GM18907 (cell line): ENCODE results near the gene CCBE1.

ENCODE experiments used
- ATAC-seq: cut with Tn5 transposase; IDR thresholded peaks from one replicate; pipeline ENCODE4 v1.9.1; 2021; ENCODE audit warnings: mild to moderate bottlenecking, moderate library complexity; ENCODE audit not compliant: unreplicated experiment

Gene CCBE1

DNA sequence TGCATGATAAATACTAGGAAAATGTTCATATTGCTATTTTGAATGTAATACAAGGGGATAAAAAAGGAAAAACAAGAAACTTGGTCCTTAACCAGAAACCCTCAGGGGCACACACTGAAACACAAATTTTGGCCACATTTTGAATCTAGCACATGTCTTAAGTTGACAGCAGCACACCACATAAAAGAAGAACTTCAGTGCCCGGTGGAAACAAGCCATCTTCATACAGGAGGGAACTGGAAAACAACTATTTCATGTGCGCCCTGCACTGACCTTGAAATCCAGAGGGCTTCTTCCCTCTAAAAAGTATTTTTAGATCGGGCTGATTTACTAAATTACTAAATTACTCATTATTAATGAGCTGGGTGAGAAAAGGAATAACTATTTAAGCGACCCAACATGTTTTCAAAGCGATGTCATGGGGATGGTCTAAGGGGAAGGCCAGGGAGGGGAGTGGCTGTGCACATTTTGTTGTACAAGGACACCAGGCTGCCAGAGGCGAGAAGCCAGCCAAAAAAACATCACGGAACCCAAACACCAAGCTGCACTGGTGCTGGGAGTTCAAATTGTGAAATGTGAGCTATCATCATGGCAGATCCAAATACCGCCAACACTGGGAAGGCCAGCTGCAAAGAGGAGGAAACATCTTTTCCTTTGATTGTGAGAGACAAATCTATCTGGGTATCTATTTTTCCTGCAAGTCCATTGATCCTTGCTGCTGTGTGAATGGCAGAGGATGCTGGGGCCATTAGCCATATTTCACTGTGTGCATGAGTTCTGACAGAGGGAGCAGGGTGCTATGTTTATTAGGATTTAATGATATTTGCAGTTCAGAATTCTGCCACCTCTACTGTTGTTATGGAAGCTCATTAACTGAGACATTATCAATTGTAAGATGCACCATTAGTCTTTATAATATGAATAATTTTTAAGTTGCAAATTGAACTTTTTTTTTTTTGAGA, 187.5 kb downstream of the CCBE1 start:
- no peak for ATAC-seq

DNA sequence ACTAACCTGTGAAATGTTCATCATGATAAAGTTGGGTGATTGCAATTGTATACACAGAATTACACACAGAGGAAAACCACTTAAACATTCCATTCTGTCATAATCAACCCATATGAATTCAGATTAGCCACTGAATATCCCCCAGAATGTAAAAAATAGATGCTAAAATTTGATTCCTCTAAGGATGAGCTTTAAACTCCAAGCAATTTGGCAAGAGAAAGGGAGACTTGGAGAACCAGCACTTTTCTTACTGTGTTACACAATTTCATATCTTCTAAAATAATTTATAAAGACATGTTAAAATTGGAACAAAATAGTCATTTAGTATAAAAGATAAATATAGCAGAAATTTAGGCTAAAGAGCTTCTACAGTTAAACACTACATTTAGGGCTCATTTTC, 191.9 kb downstream of the CCBE1 start:
- ATAC-seq, result no peak

DNA sequence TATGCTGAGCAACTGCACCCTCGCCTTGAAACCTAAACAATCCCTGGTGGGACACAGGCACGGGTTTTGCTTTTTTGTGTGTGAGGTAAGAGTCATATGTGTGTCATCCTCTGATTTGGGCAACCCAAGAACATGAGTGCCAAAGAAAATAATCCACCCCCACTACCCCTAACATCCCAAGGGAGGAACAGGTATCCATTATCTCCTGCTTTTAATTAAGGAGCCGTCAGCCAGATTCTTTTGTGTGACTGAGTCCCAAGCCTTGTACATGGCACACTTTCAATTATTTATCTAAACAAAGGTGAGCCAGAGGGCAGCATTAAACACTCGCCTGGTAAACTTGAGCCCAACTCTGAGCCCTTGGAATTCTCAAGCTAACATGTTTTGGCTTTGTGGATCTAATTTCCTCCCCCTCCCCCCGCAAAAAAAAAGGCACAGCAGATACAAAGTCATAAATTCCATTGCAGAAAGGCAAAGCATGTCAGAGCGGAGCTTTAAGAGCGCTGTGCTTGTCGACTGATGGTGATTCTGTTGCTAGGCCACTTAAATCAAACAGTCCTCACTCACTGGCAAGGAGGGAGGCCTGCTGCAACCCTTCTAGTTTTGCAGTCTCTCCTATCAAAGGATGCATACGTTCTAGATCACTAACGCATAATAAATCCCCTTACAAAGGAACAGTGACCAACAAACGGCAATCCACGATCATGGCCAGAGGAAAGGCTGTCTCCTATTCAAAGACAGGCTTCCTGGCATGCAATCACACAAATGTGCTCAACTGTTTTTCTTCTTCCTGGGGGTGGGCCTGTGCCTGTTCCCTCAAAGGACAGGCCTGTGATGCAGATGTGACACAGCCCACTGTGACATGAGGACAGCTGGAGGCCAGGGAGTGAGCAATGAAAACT, 194.7 kb downstream of the CCBE1 start:
- no peak for ATAC-seq

DNA sequence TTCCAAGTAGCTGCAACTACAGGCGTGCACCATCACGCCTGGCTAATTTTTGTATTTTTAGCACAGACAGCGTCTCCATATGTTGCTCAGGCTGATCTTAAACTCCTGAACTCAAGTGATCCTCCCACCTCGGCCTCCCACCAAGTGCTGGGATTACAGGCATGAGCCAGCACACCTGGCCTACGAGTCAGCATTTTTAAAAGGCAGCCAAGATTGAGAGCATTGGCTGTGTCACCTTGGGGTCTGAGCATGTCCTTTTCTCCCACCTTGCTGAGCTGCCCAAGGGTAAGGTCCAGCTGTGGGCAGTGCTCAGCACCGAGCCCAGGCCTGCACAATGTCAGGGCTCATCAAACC, 195.3 kb downstream of the CCBE1 start:
- ATAC-seq, result no peak

DNA sequence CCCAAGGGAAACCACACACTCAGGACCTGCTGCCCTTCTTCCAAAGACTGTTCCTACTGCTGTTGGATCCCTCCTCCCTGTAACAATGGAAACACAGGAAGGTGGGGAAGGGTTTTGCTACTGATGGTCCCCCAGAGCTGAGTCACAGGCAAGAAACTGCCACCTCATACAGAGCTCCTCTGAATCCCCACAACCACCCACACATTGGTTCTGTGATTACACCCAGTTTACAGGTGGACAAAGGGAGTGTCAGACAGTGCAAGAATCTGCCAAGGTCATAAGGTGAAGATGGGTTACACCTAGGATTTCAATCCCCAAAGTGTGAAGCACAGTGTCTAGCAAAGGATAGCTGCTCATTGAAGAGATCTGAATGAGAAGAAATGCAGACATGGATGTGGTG, 196.5 kb downstream of the CCBE1 start:
- no peak for ATAC-seq

DNA sequence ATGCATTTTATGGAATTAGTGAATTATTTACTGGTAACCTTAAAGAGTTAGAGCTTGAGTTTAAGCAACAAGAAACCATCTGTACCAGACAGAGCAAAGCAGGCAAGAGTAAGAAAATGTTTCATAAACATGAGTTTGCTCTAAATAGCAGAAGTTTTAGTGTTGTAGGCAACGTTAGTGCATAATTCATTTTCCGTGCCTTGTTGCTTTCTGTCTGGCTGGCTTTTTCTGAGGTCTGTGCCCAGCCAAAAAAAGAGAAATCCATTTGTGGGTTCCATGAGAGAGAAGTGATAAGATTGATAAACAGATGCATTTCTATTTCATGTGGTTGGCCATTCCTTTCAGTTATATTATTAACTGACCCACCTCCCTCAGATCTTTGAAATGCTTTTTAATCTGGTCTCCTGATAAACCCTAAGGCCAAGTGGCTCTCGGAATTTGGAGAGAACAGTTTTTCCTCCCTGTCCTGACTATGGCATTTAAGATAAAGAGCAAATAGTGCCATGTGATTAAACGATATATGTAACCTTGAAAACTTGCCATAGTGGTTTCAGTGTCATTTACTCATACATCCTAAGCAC, 198.6 kb downstream of the CCBE1 start:
- ATAC-seq, result no peak

DNA sequence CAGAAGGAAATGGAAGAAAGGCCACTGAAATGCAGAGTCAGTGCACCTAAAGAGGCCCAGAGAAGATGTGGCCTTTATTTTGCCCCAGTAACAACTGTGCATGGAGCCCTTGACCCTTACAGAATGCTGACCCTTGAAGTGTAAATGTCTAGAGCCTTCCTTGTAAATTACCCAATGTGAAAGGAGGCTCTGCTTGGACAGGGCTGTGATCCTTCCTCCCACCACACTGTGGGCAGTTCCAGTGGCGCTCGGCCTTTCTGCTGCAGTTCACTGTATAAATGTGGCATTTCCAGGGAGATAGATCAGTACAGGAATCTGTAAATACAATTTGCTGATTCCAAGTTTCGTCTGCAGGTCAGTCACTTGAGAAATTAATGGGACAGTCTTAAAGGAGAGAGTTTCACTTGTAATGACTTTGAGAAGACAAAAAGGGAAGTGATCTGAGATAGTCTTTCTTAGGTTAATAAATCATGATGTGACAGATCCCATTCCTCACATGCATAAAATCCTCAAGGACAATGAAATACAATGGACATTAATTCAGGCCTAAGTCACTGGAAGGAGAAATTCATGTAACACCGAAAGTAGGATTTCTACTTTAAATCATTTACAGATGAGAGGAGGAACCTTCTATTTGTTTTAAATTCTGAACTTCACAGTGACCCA, 204.3 kb downstream of the CCBE1 start:
- ATAC-seq, result no peak

DNA sequence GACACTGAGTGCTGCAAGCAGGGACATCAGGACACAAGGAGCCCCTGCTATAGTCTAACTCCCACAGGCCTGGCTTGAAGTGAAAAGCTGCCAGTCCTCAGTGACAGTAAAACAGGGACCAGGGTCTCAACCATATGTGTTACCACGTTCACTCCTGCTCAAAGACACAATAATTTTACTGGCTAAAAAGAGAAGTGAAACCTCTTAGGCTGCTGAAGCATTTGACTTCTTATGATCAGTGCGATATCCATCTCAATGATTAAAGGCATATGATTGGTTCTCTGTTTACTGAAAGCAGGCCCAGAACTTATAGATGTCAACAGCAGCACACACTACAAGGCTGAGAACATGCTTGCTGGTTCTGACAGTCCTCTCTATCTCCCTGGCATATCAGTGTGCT, 208.3 kb downstream of the CCBE1 start:
- ATAC-seq, result peak; percentile 87

DNA sequence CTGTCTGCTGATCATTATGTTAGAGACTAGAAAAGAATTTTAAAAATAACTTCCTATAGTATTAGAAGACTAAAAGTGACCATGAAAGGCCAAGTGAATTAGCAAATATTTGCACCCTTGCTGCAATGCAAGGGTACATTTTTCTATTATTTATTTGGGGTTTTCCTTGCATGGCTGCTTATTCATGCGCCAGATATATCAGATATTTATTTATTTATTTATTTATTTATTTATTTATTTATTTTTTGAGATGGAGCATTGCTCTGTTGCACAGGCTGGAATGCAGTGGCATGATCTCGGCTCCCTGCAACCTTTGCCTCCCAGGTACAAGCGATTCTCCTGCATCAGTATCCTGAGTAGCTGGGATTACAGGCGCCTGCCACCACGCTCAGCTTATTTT, 211.8 kb downstream of the CCBE1 start:
- no peak for ATAC-seq

DNA sequence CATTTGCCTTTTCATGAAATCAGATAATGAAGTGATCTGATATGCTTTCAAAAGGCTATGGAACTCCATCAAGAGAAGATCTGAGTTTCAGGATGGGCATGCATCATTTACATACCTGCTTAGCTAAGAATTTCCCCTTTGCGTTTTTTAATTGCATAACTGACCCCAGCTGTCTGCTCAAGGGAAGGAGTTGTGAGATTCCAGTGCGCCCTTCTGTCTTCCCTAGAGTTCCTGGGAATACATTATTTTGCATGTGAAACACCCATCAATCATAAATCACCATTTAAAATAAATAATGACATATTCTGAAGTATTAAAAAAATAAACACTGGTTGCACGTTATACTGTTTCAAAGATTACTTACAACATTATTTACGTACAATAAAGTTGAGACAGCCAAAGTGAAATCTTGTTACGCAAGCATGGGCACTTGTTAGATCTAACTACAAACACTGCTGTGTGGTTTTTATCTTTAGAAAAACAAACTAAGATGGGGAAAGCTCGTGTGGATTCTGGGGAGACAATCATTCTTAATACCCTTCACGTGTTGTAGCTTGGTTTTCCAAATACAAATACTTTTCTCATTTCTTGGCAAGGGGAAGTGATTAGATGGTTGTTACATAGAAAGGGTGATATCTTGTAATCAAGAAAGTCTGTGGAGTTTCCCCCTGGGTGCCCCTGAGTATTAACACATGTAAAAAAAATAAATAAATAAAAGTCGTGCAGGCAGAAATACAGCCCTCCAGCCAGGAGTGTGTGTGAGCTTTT, 212.5 kb downstream of the CCBE1 start:
- no peak for ATAC-seq

DNA sequence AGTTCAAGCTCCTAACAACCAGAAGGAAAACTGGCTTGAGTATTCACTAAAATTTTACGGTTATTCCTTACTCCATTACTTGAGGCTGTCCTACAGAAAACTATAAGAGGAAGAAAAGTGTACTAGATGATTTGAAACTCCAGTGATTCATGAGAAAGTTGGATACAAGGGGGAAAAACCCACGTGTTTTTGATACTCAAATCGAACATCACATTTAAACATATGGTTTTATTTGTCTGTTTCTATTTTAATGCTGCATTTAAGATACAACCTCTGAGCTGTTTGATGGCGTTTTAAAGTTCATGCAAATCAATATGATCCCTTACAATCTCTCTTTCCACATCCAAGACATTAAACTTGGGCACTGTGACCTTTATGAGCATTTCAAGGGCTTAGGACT, 213.1 kb downstream of the CCBE1 start:
- no peak for ATAC-seq

DNA sequence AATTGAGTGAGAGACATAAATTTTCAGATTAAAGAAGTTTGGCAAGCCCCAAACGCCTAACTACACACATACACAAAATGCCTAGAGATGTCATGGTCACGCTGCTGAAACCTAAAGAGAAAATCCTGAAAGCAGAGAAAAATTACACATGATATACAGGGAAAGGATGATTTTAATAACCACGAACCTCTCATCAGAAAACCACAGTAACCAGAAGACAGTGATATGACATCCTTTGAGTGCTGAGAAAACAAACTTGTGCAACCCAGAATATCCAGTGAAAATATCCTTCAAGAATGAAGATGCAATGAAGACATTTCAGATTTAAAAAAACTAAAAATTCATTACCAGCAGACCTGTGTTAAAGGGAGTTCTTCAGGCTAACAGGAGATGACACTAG, 215.8 kb downstream of the CCBE1 start:
- no peak for ATAC-seq

DNA sequence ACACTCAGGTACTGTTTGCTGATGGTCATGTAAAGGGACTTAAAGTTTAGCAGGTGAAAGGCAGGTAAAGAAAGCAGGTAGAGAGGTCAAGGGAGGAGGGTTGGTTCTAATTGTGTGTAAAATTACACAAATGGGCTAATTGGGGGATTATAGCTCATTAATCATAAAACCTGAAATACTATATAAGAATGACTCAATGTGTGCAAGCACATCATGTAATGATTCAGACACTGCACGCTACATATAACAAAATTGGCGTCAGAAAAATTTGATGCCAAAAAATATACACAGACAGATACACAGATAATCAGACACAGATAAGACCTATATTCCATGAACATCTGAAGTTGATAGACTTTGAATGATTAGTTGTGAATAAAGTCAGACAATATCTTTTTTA, 217.4 kb downstream of the CCBE1 start:
- ATAC-seq, result no peak

DNA sequence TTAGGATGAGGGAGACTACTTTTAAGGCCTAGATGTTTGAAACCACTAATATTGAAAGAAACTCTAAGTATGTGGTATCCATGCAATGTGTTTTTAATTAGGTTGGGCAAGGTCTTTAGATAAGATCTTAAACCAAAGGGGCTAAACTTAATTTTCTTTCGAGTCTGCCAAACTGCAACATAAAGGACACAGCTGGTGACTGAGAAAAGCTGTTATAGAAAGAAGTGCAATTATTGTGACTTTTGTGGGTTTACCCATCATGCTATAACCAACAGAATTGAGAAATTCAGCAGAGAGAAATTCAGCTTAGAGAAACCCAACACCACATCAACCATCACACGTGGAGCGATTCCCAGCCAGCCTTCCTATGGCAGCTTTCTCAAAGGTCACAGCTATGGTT, 218.6 kb downstream of the CCBE1 start:
- no peak for ATAC-seq

DNA sequence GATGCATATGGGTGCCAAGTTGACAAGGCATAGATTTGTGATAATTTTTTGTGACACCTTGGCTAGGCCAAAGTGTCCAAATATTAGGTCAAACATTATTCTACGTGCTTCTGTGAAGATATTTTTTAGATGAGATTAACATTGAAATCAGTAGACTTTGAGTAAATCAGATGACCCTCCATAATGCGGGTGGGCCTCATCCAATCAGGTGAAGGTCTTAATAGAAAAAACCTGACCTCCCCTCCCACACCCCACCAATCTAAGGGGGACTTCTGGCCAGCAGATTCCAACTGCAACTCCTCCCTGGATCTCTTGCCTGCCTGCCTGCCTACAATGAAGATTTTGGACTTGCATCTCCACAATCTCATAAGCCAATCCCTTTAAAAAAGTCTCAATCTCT, 219.4 kb downstream of the CCBE1 start:
- no peak for ATAC-seq

DNA sequence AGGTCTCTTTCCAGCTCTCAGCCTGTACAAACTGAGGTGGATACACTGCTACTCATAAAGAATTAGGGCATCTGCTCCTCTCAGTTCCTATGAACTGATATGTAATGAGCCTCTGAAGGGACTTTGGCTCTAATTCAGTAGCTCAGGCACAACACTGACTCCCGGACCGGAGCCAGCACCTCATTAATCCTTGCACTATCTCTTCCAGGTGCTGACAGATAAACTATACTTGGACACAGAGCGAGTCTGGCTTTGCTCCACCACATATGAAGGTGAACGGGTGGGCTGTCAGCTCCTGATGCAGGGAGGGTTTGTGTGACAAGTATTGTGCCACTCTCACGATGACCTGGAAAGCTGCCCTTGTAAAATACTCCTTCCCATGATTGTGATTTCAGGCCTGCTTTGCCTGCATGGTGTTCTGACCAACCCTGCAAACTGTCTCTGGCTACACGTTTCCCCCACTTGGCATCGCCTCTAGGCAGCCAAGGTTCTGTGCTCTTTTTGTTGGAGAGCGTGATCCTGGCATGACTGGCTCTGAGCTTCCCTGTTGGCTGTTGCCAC, 226.6 kb downstream of the CCBE1 start:
- no peak for ATAC-seq

DNA sequence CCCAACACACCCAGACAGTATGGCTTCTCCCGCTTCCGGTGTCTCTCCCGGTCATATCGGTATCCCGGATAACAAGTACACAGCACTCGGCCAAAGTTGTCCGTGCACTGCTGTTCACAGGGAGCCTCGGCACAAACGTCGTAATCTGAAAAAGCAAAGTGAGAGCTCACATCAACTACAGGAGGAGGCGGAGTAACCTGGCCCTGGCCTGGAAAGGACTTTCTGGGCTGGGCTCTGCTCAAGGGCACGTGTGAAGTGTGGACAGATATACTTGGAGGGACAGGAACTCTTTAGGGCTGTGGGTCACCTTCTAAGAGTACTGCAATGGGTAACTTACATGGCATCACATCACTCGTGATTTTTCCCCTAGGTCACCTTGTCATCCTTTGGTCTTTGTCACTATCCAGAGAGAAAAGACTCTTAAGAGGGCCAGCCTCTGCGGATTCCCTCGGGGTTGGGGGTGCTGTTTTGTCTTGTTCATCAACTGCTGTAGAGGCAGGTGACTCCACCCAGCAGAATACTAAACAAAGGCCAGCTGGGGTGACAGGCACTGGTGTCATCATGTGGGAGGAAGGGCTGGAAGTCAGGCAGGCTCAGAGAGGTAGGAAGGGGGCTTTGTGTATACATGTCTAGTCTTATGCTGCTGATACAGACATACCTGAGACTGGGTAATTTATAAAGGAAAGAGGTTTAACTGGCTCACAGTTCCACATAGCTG, 227.6 kb downstream of the CCBE1 start:
- no peak for ATAC-seq

DNA sequence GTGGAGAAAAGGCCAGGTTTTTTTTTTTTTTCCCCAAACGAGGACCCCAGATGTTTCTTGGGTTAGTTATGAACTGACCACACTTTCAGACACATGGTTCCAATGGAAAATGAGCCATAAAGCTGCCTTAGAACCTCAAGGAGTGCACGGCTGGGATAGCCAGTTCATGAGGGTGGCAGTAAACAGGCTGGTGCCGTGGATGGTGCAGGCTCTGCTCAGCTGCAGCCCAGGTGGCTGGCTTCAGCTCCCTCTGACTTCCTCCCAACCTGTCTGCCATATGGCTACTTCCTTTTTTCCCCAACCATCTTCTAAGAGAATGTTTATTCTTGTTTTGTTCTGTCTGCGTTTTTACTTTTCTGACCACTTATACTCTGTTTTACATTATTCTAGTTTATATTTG, 228.4 kb downstream of the CCBE1 start:
- no peak for ATAC-seq

DNA sequence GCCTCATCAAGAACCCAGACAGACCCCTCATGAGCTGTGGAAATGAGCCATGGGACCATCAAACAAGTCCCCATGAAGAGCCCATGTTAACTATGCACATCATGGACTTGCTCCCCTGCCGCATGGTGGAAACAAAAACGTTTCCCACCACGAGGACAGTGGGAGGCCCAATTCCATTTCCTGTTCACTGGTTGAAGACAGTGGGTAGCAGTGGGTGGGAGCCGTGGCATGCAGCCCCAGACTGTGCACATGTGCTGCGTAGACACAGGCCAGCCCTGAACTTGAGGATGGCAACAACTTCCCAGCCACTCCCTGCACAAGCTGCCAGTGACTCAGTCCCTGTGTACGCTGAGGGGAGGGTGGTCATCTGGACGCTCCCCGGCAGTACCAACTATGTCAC, 229.7 kb downstream of the CCBE1 start:
- no peak for ATAC-seq
